Putamen (tissue), 1 donor: ENCODE measurements around the gene CCBE1.
"Not testable (repeated sequence)": the region's sequence is repeated elsewhere in the genome, so short reads cannot be mapped to it uniquely, and the experiment has no call there.

Source experiments
- DNase-seq: peaks from one replicate; pipeline ENCODE4 v3.0.0-alpha.2; 2016; ENCODE audit warnings: low spot score

The CCBE1 gene

DNA sequence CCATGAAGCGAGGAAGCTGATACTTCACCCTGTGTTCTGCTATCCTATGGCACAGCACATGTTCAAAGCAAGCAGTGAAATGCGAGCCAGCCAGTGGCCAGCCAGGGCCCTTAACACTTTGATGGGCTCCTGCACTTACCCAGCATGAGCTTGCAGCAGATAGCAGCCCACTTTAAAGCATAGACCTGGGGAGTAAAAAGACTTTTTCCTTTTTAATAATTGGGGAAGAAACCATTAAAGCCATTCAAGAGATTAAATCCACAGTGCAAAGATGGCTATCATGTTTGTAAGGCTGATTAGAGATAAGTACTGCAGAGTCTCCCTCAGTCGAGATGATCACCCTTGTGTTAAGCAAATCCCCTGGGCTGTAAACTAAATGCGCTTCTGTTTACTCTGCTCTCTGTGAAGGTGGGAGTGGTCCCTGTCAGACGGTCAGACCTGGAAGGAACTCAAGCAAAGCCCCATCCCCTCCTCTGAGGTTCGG, 15.7 kb downstream of the CCBE1 start:
- DNase-seq = no peak

DNA sequence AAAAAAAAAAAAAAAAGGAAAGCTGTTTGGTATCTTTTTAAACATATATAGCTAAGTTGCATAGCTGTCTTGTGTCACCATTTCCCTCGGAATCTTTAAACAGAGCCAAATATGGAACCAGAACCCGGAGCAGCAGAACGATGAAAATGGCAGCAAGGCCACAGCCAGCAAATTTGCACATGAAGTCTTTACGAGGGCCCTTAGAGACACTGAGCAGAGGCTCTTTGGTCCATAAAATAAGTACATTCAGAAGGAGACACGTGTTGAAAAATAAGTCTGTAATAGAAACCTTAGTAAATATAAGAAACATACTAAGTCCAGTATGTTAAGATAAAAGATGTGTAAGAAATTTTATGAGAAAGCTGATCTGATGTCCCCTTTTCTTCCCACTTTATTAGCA, 16.2 kb downstream of the CCBE1 start:
- DNase-seq = no peak

DNA sequence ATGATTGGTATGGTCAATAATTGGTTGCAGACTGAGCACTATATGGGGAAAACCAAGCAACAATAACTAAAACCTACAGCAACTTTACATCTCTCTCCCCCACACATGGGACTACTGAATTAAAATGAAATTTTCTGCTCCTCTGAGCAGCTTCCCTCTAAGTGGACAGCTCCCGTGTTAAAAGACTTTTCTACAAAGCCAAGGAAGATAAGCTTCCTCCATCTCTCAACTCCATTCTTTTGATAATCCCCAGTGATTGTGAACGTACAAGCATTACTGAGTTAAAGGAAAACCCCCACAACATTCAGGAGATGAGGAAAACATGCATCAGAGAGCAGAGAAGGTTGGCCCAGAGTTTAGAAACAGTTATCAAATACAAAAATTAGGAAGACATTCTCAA, 21.9 kb downstream of the CCBE1 start:
- DNase-seq = no peak

DNA sequence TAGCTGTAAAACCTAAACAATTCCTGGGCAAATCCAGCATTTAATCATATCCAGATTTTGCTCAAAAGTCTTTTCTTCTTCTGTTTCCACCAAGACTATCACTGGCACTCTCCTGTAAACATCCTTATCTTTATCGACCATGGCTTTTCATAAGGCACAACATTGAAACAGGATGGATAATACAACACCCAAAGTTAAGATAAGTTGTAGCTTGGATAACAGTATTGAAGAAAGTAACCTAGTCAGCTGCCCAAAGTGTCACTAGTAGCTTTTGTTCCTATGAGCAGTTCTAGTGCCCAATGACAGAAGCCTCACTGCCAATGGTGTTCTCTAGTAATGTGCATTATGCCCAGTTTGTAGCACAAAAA, 22.3 kb downstream of the CCBE1 start:
- no peak for DNase-seq

DNA sequence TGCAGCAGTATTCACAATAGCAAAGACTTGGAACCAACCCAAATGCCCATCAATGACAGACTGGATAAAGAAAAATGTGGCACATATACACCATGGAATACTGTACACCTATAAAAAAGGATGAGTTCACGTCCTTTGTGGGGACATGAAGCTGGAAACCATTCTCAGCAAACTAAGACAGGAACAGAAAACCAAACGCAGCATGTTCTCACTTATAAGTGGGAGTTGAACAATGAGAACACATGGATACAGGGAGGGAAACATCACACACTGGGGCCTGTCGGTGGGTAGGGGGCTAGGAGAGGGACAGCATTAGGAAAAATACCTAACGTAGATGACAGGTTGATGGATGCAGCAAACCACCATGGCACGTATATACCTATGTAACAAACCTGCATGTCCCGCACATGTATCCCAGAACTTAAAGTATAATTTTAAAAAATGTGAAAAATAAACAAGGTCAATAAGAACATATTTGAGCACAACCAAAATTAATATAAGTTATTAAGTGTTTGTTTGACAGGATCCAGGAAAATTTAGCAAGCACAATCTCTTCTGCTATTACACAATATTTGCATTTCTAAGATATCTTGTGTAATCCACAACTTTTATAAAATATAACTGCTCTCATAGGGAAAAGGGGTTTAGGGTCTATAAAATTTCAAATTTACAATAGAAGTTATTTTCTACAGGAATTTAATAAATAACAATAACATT, 22.9 kb downstream of the CCBE1 start:
- DNase-seq = no peak

DNA sequence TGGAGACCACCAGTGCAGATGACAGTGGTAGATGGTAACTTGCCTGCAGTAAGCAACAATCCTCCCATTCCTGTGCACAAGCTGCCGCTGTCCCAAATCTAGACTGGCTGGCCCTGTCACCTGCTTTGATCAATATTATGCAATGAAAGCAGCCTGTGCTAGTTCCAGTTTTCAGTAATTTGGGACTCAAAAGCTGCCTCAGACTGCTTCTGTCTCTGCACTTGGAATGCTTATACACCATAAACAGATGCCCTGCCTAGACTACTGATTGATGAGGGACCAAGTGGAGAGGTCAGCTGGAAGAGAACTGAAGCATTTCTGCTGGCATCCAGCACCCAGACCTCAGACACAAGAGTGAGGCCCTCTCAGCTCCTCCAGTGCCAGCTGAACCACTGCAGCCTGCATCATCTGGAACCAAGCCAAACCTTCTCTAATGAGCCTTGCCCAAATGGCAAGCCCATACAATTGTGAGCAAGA, 24.9 kb downstream of the CCBE1 start:
- no peak for DNase-seq

DNA sequence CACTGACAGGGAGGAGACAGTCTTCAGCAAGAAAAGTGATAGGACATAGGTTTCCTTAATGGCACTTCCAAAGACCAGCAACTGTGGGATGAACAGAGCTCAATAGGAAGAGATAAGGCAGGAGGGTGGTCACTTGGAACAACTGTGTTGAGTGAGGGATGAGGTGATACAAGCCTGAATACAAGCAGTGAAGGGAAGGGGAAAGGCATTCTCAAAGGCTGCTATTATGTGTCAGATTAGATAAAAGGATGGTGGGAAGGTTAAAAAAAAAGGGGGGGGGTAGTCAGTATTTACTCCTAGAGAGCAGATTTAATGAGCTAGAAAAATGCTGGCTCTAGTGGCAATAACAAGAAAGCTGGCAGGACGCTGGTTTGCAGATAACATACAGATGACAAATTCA, 25.7 kb downstream of the CCBE1 start:
- DNase-seq = no peak

DNA sequence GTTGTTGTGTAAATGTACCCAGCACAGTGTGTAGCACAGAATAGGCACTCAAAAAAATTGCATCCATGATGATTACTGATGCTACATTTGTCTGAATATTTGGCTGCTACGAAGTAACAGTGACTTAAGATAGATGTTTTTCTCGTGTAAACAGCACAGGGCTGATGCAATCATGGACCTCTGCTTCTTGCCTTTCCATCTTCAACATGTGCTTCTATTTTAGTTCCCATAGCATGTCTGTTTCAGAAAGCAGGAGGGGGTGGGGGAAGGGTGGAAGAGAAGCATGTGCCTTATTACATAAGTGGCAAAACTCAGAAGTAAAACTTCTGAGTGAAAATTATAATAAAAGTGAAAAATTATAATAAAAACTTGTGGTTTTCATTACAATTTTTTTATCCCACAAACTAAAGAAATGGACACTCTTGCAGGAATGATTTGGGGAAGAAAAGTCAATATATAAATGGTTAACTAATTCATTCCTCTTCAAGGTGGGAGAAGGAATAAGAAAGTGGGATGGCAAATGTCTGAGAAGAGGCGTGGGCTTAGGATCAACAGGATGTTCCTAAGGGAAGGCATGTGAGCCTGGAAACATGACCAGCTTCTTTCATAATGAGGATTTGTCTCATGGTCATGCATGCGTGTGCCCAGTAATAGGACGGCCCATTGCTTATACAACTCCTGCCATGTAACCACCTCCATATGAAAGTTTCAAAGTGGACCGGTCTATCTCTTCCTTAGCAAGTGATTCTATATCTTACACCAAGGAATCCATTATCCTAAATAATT, 27.2 kb downstream of the CCBE1 start:
- no peak for DNase-seq

DNA sequence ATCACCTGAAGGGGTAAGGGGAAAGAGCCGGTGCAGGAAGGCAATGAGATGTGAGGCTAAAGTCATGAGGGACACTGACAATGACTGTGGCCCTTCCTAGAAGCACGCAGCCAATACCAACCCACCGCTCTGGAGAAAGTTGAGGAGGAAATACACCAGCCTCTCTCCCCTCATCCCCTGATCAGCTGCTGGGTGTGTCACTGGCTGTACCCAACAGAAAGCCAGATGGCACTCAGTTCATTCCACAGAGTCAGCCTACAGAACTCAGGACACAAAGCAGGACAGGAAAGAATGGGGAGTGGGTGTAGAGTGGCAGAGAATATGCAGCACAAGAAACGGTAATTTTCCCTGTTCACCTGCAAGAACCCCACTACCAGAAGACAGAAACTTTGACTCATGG, 29.7 kb downstream of the CCBE1 start:
- no peak for DNase-seq

DNA sequence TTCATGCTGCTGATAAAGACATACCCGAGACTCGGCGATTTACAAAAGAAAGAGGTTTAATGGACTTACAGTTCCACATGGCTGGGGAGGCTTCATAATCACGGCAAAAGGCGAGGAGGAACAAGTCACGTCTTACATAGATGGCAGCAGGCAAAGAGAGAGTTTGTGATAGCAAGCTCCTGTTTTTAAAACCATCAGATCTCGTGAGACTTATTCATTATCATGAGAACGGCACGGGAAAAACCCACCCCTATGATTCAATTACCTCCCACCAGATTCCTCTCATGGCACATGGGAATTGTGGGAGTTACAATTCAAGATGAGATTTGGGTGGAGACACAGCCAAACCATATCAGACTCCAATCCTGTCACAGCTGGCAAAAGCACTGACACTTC, 31.2 kb downstream of the CCBE1 start:
- DNase-seq = not testable (repeated sequence)

DNA sequence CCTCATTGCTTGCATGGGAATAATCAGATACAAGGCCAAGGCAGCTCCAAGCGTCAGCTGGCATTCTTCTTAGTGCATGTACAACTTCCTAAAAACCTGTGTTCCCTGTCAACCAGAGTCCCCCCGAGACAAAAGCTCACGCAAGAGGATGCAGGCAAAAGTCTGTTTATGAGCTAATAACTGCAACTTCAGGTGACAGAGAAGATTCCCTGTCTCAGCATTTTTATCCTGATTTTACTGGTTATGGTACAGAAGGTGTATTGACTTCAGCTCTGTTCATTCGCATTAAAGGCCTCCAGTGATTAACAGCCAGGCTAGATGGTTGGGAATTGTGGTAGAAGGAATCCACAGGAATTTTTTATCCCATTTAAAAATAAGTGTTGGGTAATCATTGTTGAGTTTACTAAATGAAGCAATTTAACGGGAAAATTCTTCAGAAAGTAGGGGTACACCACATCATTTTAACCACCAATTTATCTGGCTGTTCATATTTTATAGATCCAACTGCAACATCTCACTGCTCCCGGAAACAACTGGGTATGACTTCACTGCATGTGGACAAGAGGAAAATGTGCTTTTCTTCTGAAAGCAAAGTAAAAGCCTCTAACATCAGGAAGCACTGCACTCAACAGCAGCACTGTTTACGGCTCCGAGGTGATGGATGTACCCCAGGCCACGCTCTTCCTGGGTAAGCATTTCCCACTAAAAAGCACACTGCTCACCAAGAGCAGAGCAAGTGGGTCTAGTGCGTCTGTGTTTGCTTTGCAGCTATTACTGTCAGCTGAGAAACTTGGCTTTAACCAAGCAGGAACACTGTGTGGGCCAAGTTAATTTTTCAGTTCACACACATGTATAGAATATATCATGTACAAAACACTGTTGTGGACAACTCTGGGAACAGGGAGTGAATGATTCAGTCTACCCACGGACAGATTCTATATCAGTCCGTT, 31.9 kb downstream of the CCBE1 start:
- DNase-seq = no peak

DNA sequence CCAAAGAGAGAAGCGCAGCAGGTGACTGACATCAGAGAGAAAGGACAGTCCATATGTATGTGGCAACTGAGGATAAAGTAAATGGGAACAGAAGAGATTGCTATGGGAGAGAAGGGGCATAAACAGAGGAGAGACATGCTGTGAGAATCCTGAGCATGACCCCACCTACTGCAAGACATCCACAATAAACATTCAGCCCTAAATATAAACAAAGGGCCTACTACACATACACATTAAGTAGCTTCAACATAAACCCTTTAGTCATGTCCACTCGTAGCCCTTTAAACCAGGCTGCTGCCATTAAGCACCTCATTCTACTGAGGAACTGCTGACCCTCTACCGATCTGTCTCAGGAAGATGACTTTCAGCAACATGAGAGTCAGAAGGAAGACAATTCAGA, 32.9 kb downstream of the CCBE1 start:
- DNase-seq = no peak

DNA sequence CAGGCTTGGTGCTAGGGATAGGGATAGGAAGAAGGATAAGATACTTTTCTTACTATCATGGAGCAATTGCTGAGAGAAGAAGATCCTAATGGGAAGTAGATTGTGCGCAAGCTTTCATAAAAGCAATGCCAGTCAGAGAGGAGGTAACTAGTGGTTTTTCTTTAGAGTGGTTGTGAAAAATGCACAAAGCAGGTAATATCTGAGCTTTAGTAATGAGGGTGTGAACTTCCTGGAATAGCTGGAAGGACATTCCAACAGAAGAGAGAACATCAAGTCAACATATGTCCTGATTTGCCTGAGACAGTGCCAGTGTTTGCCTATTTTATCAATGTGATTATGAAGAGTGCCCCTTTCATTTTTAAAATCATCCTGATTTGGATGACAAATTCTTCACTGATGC, 34.1 kb downstream of the CCBE1 start:
- DNase-seq = no peak

DNA sequence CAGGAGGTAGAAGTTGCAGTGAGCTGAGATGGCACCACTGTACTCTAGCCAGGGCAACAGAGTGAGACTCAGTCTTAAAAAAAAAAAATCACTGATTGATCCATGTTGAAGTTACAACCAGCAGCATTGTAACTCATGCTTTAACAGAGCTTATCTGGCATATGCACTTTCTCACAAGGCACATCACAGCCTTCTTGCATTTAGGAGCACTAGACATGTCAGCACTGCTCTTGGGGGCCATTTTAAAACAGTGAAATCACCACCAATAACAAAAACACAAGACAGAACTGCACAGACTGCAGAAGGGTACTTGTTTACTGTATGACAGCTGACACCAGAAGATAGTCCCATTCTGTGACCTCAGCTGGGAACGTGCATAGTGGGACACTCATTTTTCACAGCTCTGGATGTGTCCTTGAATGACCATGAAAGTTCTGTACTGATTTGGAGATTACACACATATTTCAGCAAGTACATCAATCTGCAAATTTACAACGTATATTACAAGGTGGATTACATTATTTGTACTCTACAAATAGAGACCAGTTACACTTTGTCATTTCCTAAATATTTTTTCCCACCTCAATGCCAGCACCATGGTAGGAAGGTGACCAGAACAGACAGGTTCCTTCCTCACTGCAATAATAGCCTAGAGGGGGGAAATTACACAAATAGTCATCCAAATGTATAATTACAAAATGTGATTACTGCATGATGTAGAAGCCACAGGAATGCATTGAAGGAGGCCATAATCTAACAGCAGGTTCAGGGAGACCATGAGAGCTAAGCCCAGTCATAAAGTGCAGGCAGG, 35.1 kb downstream of the CCBE1 start:
- DNase-seq = no peak

DNA sequence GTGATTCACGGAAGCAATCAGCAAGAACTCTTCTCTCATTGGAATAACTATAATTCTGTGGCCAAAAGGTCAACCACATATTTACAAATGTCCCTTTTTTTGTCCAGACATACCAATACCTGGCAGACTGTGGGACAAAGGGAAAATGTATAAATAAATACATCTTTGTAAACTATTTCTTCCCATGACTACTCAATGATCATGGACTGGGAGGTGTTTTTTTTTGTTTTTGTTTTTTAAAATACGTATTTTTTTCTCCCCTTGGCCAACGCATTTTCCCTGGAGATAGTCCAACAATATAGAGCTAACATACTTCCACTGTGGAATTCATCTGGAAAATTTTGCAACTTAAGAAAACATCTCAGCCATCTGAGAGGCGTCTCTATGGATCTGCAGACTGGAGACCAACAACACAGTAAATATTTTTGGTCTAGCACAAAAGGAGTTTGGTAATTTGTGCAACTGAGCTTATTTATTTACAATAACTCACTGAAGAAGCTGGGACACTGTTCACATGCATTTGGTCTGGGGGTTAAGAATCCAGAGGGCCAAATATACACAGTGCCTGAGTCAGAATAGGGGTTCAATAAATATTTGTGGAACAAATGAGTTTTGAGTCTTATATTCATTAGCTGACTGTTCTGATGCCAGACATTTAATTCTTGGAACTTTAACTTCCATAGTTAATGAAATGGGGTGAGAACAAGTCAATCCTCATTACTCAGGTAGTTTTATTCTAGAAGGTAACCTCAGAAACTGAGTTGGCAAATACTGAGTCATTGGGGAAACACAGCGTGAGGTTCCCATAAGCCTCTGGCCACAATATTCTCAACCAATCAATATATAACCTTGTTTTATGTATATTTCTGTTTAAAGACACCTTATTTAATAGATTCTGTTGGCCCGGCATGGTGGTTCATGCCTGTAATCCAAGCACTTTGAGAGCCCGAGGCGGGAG, 36.2 kb downstream of the CCBE1 start:
- DNase-seq = no peak

DNA sequence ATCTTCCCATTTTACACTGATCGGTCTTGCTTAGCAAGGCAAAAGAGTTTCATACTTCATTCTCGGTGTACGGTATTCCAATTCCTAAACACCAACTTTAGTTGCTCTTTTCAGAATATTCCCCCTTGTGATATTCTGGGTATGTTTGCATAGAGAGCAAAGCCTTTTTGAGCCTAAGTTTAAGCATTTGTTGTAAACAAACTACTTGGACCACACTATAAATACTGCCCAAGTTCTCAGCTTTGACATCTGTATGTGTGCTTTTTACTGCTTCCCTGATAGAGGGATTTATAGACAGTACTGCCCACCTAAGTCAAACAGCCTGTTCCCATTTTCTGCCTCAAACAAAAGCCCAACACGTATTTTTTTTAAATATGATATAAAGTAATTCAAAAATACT, 36.9 kb downstream of the CCBE1 start:
- no peak for DNase-seq

DNA sequence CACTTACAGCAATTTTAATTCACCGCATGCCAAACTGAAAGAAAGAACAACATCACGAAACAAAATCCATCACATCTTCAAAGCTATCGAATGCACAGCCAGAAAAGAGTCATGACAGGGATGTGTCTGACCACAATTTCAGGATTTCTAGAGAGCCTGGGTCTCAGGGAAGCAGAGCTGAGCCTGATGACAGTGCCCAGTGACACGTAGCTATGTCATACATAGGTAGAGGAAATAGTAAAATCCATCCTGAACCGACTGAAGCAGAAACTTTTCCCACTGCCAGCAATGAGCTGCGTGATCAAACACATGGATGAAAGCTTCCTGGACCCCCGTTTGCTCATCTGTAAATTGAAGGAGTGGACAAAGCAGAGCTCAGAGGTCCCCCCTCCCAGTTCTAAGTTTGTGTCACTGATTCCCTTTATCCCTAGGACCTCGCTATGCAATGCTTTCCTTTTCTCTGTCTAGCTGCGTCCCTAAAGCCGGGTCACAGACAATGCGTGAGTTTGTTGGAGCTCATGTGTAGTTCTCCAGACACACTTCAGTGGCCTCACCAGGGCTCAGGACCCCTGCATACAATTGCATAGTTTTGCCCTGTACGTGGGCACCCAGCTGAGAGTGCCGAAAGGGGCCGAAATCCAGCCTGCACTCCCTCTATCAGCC, 37.6 kb downstream of the CCBE1 start:
- DNase-seq = no peak

DNA sequence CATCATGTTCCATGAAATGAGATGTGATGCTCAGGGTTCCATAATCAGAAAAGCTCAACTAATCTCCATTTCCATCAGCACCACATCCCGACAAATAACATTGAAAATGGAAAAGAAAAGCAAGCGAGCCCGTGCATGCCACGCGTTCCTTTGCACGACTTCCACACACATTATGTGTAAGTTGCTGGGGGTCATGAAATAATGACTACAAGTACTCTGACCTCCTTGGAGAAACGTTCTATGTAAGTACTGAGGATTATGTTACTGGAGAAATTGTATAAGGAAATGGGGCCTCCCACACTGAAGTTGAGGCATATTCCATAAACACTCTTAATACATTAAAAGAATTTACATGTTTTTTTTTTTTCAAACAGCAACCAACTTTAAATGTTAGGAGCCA, 38.3 kb downstream of the CCBE1 start:
- no peak for DNase-seq

DNA sequence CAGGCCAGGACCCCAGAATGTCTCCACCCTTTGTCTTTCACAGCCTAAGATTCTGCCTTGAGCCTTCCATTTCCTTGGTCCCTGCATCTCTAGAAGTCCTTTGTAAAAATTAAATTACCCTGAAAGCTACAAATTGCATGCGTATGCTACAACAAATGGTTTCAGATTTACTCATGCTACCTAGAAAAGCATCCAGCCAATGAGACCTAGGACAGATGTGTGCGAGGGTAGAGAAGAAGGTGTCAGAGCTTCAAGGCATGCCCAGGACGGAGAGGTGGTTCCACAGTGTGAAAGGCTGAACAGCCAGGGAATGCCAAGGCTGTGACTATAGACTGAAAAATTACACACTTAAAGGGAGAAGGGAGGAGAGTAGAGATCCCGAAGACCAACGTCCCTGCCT, 40.2 kb downstream of the CCBE1 start:
- DNase-seq = no peak

DNA sequence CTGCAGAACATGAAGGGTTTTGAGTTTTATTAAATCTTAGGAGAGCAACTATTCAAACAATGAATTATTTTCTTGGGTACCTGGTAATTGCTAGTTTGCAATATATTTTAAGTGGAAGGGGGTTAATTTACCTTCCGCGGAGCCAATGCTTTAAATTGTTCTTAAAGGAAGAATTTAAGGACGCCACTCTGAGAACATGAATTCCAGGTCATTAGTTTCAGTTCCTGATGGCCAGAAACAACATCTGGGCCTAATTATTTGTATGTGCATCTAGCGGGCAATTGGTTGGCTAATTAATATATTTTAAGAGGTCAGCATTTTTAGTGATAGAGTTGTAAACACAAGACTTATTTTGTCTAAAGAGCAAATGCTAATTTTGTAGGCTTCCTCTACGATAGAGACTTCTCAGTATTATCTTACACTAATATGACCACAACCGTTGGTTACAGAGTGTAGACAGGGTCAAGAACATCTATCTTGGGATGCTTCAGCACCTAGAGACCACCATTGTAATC, 40.8 kb downstream of the CCBE1 start:
- no peak for DNase-seq
